ENCODE measurements around the gene GAK.

DNA sequence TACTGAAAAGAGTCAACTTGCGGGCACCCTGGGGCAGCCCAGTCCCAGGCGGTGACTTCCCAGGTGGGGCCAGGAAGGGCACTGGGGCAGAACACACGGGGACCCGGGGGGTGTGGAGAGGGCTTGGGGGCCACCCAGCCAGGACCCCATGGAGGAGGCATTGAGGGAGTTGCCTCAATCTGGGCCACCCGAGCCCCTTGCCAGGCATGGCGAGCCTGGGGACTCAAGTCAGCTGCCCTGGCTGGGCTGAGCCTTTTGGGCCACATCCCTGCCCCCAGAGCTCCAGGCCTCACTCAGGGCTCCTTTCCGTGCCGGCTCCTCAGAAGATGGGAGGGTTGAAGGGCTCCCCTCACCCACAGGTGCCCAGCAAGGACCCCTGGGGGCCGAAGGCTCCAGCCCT, 99.6 kb downstream of the GAK start:
- TF ChIP-seq, protein P1, sequence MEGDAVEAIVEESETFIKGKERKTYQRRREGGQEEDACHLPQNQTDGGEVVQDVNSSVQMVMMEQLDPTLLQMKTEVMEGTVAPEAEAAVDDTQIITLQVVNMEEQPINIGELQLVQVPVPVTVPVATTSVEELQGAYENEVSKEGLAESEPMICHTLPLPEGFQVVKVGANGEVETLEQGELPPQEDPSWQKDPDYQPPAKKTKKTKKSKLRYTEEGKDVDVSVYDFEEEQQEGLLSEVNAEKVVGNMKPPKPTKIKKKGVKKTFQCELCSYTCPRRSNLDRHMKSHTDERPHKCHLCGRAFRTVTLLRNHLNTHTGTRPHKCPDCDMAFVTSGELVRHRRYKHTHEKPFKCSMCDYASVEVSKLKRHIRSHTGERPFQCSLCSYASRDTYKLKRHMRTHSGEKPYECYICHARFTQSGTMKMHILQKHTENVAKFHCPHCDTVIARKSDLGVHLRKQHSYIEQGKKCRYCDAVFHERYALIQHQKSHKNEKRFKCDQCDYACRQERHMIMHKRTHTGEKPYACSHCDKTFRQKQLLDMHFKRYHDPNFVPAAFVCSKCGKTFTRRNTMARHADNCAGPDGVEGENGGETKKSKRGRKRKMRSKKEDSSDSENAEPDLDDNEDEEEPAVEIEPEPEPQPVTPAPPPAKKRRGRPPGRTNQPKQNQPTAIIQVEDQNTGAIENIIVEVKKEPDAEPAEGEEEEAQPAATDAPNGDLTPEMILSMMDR (IDR thresholded peaks at IDR 0.05; ENCODE audit: poor library complexity): no peak
- TF ChIP-seq EZH2 (IDR thresholded peaks at IDR 0.05; ENCODE audit: borderline replicate concordance): no peak

Data from hepatocyte (in vitro differentiated cells).